GM19397 (cell line): Measurements from ENCODE around the gene NAIF1.
"Not testable (repeated sequence)": the region's sequence is repeated elsewhere in the genome, so short reads cannot be mapped to it uniquely, and the experiment has no call there.

Experiments
- ATAC-seq: cut with Tn5 transposase; IDR thresholded peaks from one replicate; pipeline ENCODE4 v1.9.1; 2021; ENCODE audit warnings: mild to moderate bottlenecking, moderate library complexity; ENCODE audit not compliant: unreplicated experiment

Gene NAIF1

DNA sequence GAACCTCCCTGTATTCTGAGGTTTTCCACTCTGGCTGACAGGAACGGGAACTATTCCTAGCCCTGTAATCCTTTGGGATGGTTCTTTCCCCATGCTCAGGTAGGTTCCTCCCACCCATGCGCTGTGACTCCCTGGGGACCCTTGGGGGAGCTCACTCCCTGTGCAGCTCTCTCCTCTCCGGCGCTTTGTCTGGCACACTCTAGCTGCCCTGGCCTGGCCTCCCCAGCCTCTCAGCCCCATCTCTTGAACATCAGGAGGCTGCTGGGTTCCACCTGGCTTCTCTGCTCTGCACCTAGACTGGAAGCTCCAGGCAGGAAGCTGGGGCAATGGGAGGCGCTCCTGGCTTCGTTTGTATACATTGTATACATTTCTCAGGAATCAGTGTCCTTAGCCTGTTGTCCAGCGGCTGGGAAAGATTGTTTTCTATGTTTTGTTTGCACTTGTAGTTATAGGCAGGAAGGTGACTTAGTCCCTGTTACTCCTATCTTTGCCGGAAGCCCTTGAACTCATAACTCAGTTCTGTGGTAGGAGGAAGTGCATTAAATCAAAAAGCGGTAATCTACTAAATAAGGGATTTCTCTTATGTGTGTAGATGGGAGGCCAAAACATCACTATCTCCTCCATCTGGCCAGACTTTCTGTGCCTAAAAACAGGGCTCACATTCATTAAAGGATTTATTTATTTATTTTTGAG, 21.3 kb upstream of the NAIF1 start:
- no peak for ATAC-seq

DNA sequence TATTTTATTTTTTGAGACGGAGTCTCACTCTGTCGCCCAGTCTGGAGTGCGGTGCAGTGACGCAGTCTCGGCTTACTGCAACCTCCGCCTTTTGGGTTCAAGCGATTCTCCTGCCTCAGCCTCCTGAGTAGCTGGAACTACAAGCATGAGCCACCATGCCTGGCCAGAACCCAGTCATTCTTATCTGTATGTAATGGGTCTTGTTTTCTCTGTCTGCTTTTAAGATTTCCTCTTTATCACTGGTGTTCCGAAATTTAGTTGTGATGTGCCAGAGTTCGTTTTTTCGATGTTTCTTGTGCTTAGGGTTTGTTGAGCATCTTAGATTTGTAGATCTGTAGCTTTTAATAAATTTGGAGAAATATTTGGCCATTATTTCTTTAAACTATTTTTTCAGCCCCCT, 20.1 kb upstream of the NAIF1 start:
- no peak for ATAC-seq

DNA sequence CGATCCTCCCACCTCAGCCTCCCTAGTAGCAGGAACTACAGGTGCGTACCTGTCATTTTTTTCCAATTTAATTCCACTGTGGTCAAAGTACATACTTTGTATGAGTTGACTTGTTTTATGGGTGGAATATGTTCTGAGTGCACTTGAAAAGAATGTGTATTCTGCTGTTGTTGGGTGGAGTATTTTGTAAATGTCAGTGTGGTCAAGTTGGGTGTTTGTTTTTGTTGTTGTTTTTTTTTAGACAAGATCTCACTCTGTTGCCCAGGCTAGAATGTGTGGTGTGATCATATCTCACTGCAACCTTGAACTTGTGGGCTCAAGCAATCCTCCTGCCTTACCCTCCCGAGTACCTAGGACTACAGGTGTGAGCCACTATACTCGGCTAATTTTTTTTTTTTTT, 18.8 kb upstream of the NAIF1 start:
- no peak for ATAC-seq

DNA sequence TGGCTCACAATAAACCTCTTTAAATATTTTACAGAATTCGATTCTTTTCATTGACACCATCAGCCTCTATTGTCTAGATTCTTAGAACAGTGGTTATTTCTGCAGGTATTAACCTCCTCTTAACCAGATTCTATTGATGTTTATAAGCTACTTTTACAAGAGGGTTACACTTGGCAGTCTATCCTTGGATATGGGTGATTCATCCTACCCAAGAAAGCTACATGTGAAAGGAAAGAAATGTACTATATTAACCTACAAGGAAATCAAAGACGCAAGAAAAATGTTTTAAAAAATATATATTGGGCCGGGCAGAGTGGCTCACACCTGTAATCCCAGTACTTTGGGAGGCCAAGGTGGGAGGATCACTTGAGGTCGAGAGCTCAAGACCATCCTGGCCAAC, 17.6 kb upstream of the NAIF1 start:
- no peak for ATAC-seq

DNA sequence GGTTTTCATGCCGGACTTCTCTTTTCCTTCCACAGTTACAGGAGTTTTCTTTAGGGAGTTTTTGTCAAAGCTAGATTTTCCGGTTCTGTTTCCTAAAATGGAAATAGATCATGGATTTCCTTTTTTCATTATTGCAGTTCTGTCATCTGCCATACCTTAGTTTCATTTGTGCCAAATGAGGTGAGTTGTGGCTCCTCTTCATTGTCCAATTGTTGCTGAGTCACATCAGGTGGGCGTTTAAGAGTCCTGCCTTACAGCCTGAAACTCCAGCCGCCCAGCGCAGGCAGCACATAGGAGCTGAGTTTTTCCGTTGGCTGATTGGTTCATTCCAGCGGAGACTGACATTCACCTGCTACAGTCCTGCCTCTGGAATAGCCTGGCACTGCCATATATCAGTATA, 15.0 kb upstream of the NAIF1 start:
- ATAC-seq: no peak

DNA sequence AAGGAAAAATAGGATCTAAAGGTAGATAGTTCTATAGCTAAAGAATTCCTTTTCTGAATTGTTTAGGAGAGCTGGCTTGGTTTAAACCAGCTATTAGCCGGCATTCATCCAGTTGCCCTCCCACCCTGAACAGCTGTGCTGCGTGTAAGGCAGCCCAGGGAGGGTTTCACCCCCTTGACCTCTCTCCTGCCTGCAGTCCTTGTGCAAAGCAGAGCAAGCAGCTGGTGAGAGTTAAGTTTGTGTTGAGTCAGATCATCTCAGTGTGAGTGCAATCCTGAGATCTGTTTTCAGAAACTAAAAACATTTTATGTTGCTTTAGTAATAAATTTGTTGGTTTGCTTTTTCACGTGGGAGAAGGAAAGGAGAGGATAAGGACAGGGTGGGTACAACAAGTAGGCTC, 13.9 kb upstream of the NAIF1 start:
- ATAC-seq: no peak

DNA sequence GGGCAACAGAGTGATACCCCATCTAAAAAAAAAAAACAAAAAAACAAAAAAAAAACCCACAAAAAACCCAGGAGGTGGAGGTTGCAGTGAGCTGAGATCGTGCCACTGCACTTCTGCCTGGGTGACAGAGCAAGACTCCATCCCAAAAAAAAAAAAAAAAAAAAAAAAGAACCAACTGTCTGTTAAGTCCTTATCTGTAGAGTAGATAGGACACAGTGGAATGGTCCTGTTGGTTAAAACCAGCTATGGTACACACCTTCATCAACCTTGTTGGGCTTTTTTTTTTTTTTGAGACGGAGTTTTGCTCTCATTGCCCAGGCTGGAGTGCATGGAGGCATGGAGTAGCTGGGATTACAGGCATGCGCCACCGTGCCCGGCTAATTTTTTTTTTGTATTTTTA, 13.1 kb upstream of the NAIF1 start:
- ATAC-seq: no peak

DNA sequence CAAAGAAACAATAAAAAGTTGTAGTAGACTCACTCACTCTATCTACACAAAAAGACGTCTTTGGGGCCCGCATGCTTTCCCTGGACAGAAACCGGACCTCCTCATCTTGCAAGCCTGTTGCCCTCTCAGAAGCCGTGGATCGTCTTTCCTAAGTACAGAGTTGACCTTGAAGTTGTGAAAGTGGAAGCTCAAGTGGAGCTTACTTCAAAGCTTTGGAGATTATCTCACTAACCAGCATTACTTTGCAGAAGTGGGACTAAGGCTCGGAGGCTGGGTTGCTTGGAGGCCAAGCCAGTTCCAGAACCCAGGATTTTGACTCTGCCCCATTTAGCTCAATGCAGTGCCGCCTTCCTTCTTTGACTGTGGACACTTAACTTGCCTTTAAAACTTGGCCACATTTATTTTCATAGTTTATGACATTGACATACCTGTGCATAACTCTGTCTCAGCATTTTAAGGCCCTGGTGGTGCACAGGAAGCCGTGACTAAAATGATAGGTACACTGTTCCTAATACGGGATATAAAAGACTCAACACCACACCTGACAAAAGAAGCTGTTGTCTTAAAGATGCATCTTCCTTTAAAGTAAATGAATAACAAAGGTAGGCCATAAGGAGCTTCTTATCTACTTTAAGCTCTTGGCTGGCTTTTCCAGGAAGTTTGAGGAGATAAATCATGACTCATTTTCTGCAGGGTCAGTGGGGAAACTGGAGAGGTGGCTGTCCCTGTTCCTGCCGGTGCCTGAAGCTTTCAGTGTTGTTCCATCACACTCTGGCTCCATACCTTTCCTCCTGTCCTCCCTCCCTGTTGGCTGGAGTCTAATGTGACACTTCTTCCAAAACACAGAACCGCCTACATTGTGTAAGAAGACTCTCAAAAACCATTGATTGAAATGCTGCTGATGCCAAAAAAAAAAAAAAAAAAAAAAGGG, 11.6 kb upstream of the NAIF1 start:
- ATAC-seq: no peak

DNA sequence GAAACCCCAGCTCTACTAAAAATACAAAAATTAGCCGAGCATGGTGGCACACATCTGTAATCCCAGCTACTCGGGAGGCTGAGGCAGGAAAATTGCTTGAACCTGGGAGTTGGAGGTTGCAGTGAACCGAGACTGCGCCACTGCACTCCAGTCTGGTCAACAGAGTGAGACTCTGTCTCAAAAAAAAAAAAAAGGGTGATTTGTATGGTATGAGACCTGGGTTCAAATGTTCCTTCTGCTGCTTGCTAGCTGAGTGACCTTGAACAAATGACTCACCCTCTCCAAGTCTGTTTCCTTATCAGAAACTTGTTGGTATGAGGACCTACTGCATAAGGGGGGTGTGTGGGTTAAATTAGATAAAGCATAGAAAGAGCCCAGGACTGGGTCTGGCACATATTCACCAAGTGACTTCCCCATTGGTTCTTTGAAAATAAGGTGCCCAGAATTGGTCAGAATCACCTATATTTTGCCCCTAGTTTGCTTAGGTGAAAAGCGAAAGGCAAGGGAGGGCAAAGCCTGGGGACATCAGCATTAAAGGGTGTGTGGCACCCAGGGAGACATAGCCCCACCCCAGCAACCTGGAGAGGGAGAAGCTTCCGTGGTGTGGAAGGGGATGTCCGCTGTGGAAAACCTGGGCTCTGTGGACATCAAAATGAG, 10.9 kb upstream of the NAIF1 start:
- no peak for ATAC-seq

DNA sequence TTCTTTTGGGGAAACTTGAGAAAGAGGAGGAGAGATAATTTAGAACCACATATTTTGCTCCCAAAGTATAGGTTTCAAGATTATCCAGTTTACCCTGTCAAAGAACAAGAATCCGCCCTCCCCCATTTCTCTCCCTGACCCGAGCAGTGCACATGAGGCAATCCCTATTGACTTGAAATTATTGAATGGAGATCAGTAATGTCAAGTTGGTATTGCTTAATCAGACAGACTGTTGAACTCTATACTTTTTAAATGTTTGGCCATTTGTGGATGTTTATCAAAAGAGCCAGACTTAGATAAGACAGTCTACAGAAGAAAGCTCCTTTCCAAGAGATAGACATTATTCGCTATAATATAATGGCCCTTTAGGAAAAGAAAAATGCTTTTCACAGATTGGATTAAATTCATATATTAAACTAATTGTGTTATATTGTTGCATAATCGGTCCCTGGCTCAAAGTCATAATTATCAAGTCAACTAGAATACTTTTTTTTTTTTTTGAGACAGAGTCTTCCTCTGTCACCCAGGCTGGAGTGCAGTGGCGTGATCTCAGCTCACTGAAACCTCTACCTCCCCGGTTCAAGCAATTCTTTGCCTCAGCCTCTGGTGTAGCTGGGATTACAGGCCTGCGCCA, 6.2 kb upstream of the NAIF1 start:
- no peak for ATAC-seq

DNA sequence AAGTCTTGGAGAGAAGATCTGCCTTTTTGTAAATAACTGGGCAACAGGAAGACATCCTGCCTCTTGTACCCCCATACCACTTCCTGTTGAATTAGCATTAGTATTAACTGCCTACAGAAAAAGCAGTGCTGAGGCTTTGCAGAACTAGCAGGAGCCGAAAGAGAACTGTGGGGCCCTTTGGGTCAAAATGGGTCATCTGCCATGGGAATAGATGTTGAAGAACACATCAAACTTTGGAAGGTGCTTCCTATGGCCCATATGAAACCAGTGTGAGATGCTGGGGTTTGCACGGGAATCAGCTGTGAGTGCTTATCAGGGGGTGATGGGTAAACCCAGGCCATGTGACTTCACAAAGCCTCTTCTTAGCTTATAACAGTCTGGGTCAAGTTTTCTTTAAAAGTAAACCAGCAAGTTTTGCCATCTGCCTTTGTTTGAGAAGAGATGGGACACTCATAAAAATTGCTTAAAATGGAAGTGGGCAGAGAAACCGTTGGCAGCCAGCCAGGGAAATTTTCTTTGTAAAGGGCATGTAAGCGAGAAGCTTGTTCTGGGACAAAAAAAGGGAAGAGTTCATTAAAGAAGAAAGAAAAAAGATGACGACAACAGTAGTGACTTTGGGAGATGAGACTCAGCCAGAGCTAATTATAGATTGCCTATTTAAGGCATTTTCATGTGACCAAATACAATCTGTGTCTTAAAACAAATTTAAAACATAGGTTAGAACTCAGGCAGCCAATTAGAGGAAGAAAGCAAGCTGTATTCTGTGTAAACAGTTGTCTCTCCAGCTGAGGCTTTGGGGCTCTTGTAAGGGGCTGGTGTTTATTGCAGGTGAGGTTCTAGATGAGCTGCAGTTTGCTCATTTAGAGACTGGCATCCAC, 5.3 kb upstream of the NAIF1 start:
- ATAC-seq: no peak

DNA sequence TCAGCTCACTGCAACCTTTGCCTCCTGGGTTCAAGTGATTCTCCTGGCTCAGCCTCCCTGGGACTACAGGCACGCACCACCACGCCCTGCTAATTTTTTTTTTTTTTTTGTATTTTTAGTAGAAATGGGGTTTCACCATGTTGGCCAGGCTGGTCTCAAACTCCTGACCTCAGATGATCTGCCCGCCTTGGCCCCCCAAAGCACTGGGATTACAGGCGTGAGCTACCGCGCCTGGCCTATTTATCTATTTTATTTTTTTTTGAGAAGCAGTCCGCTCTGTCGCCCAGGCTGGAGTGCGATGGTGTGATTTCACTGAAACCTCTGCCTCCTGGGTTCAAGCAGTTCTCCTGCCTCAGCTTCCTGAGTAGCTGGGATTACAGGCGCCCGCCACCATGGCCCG, 4.4 kb upstream of the NAIF1 start:
- ATAC-seq: not testable (repeated sequence)

DNA sequence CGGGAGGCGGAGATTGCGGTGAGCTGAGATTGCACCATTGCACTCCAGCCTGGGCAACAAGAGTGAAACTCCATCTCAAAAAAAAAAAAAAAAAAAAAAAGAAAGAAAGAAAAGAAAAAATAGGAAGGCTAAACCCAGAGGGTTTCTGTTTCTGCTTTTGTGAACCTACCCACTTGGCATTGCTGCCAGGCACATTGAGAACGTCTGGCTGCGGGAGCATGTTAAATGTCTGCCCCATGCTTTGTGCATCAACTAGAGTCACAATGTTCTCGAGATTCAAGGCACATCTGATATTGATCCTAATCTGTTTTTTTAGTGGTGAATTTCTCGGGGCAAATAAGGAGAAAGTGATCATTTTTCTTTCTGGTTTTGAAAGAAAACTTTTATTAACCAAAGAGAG, 3.8 kb upstream of the NAIF1 start:
- ATAC-seq: no peak

DNA sequence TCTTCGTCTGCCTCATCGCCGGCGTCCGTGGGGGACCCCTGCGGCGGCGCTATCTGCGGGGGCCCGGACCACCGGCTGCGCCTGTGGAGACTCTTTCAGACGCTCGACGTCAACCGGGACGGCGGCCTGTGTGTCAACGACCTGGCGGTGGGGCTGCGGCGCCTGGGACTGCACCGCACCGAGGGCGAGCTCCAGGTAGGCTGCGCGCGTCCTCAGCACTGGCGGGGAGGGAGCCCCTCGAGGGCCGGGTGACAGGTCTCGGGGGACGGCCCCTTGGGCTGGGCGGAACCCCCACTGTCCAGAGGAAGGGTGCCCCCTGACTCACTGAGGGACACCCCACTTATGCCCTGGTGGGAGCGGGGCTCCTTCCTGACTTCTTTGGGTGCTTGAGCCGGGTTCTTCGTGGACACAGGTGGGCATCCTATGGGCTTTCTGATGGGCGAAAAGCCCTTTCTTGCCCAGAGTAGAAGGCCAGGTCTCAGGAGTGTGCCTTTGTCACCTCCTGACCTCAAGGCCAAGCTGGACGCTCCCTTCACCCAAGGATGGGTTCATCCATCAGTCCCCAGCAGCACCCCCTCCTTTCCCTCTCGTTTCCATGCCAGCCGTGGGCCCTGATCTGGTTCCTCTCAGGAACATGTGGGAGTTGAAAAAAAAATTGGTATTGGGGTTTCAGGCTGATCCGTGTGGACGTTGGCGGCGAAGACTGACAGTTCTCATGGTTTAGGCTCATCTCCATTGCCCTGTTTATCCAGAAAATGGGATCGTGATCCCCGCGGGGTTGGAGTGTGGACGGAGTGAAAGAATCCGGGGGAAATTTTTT, 1.5 kb upstream of the NAIF1 start:
- peak; percentile 12 for ATAC-seq

DNA sequence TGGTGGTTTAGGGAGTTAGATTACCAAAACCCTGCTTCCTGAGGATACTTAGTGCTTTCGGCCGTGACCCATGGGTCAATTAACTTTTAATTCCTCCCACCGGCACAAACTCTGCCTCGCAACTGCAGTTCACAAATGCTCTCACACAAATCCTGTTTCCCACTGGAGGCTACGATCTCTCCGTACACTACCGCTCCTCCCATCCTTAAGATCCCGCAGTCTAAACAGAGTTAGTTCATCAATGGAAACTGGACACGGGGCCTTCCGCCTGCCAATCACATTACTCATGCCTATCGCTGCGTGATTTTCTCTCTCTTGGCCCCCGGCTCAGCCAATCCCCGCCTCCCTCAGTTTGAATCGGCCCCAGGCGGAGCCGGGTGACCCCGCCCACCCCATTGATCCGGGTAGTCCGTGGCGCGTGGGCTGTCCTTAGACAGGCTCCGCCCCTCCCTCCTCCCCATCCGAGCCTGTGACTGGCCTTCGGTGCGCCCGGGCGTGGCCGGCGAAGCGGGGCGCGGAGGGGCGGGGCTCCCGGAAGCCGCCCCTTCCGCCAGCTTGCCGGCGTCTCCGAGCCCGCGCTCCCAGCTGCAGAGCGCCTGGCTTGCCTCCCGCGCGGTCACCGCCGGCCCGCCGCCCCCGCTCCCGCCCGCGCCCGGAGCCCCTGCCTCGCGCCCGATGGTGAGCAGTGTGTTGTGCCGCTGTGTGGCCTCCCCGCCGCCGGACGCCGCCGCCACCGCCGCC, 695 bp upstream of the NAIF1 start, which contains the start of gene SLC25A25:
SLC25A25 (plus strand) TSS at position 588 of the 741 bp plus-strand sequence; CDS start at position 676, 88 bp downstream.
- ATAC-seq: peak; percentile 72

DNA sequence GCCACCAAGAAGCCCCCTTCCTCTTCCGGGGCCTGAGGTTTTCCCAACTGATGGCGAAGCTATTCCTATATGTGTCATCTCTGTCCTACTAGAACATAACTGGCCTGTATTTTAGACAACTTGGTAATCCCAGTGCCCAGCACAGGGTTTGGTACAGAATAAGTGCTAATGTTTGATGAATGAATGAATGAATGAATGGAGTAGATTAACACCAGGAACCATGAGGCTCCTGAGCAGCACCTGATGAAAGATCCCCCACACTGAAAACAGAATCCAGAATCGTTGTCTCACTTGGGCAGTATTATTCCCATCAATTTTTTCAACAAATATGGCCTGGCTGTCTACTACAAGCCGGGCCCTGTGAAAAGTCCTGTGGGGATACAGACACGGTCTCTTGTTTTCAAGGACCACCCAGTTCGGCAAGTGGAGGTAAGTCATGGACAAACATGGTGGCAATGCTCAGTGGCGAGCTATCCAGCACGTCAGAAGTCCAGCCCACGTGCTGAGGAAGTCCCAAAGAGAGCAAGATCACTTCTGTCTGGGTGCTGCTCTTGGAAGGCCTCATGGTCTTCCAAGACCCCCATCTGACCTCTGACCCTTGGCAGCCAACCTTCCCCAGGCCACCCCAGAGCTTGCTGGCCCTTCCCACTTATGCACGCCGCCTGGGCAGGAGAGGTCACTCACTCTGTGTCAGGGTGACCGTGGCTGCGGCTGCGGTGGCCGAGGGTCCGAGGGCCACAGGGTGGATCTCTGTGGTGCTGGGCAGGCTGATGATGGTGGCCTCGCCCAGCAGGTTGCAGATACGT, 1.0 kb downstream of the NAIF1 start:
- no peak for ATAC-seq

DNA sequence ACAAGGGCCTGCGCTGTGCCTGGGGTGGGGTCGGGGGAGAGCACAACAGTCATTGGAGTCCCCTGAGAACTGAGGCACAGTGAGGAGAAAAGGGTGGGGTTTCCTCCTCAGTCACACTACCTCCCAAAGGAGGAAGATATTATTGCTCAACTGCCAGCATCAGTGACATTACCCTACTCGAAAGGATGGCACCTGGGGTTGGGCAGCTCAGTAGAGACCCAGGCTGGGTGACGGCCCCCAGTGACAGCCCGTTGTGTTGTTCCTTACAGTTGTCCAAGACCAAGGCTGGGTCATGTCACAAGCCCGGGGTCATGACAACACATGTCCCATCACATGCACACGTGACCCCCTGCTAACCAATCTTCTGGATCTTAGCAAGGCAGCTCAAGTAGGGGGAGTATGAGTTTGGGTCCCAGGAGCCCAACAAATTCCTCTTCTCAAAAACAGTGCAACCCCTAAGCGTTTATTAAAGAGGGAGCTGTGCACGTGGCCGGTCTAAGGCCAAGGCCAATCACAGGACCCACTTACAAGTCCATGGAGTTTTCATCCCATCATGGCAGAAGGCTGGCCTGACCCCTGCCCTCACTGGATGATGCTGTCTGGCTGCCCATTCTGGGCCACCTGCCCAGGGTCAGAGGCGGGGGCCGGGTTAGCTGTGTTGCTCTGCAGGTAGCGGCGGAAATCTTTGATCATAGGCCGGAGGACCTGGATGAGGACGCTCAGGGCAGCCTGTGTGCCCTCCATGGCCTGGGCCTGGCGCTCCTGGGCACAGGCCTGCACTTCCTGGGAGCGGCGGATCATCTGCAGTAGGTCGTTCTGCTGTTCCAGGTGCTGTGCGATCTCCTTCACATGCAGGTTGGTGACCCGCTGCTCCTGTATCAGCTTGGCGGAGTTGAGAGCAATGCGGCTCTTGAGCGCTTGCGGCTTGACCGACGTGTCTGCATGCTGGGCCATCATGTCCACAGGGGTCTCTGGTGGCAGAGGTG, 4.0 kb downstream of the NAIF1 start:
- no peak for ATAC-seq
